HEK293 (cell line): ENCODE measurements around the gene RHD.

Experiments
- CTCF ChIA-PET: fragments of 350-600 bp; formaldehyde crosslinking; extraction: SDS; loops from one replicate; lab custom pipeline; 2021; ENCODE audit warnings: antibody characterized with exemption; lab: Yijun Ruan, JAX
- POLR2A ChIA-PET: fragments of 300-600 bp; formaldehyde crosslinking; extraction: SDS; loops from one replicate; lab custom pipeline; 2020; ENCODE audit warnings: antibody characterized with exemption, inconsistent platforms; lab: Yijun Ruan, JAX
- H3K27ac ChIP-seq: fragments of 200-500 bp; sonication (Bioruptor generic); 2 replicates; pipeline ENCODE4 v1.5.1; 2014; ENCODE audit warnings: low read depth, low read length, control low read depth, inconsistent platforms; ENCODE audit errors: extremely low read depth
- H3K36me3 ChIP-seq, 2 experiments: fragments of 200-500 bp in 1 of 2; sonication (Bioruptor generic) in 1 of 2; 1 replicate in 1 of 2; 2 replicates in 1 of 2; pipeline ENCODE4 v1.5.1; 2014 to 2017; ENCODE audit warnings: inconsistent platforms in 2 of 2, low read length in 2 of 2; ENCODE audit not compliant: control insufficient read depth in 2 of 2, insufficient read depth in 1 of 2
- H3K4me1 ChIP-seq: fragments of 200-500 bp; sonication (Bioruptor generic); 2 replicates; pipeline ENCODE4 v1.5.1; 2014; ENCODE audit warnings: mild to moderate bottlenecking, low read length, inconsistent platforms; ENCODE audit not compliant: control insufficient read depth, insufficient read depth
- H3K4me3 ChIP-seq: 2 replicates; pipeline ENCODE4 v1.5.1; 2011; ENCODE audit warnings: low read depth, mild to moderate bottlenecking, control low read depth, low read length, moderate library complexity
- H3K9me3 ChIP-seq: fragments of 200-500 bp; sonication (Bioruptor generic); 2 replicates; pipeline ENCODE4 v1.5.1; 2014; ENCODE audit warnings: low read depth, low read length, inconsistent platforms; ENCODE audit not compliant: control insufficient read depth, insufficient read depth
- GFI1B ChIP-seq: fragments of 450-650 bp; formaldehyde crosslinking; IDR thresholded peaks from 2 replicates; pipeline ENCODE4 v1.5.1; 2016; ENCODE audit warnings: missing biosample characterization, missing genetic modification characterization
- GLIS1 ChIP-seq: fragments of 450-650 bp; formaldehyde crosslinking; IDR thresholded peaks from 2 replicates; pipeline ENCODE4 v1.5.1; 2016; ENCODE audit warnings: missing biosample characterization, missing genetic modification characterization
- KLF9 ChIP-seq: fragments of 450-650 bp; formaldehyde crosslinking; IDR thresholded peaks from 2 replicates; pipeline ENCODE4 v1.5.1; 2016; ENCODE audit warnings: missing biosample characterization, missing genetic modification characterization, low read depth
- OSR2 ChIP-seq: fragments of 450-650 bp; formaldehyde crosslinking; IDR thresholded peaks from 2 replicates; pipeline ENCODE4 v1.5.1; 2016; ENCODE audit warnings: missing biosample characterization, missing genetic modification characterization
- SETDB1 ChIP-seq: IDR thresholded peaks from one replicate; pipeline ENCODE4 v1.6.1; 2017; ENCODE audit warnings: mild to moderate bottlenecking, low read length, moderate library complexity, mixed read lengths; ENCODE audit not compliant: insufficient read length
- ZNF324 ChIP-seq: fragments of 450-650 bp; formaldehyde crosslinking; IDR thresholded peaks from 2 replicates; pipeline ENCODE4 v1.5.1; 2016; ENCODE audit warnings: missing biosample characterization, missing genetic modification characterization
- ZNF335 ChIP-seq: fragments of 450-650 bp; formaldehyde crosslinking; conservative IDR thresholded peaks from 2 replicates; pipeline ENCODE4 v1.5.1; 2016; ENCODE audit warnings: missing biosample characterization, missing genetic modification characterization
- ZNF404 ChIP-seq: fragments of 450-650 bp; formaldehyde crosslinking; IDR thresholded peaks from 2 replicates; pipeline ENCODE4 v1.5.1; 2017; ENCODE audit warnings: missing biosample characterization, missing genetic modification characterization
- ZNF501 ChIP-seq: fragments of 450-650 bp; formaldehyde crosslinking; IDR thresholded peaks from 2 replicates; pipeline ENCODE4 v1.5.1; 2016; ENCODE audit warnings: missing biosample characterization, missing genetic modification characterization
- ZNF707 ChIP-seq: fragments of 450-650 bp; formaldehyde crosslinking; IDR thresholded peaks from 2 replicates; pipeline ENCODE4 v1.5.1; 2016; ENCODE audit warnings: missing biosample characterization, missing genetic modification characterization
- ZXDB ChIP-seq: fragments of 450-650 bp; formaldehyde crosslinking; IDR thresholded peaks from 2 replicates; pipeline ENCODE4 v1.5.1; 2016; ENCODE audit warnings: missing biosample characterization, missing genetic modification characterization
- TF ChIP-seq, protein P1 (sequence below): fragments of 450-650 bp; formaldehyde crosslinking; IDR thresholded peaks from 2 replicates; pipeline ENCODE4 v1.5.1; 2017; ENCODE audit warnings: missing biosample characterization, mild to moderate bottlenecking, missing genetic modification characterization, moderate library complexity
- TF ChIP-seq, protein P2 (sequence below): fragments of 450-650 bp; formaldehyde crosslinking; IDR thresholded peaks from 2 replicates; pipeline ENCODE4 v1.5.1; 2016; ENCODE audit warnings: missing biosample characterization, missing genetic modification characterization
- TF ChIP-seq, protein P3 (sequence below): fragments of 450-650 bp; formaldehyde crosslinking; IDR thresholded peaks from 2 replicates; pipeline ENCODE4 v1.5.1; 2016; ENCODE audit warnings: missing biosample characterization, missing genetic modification characterization

Gene RHD

DNA sequence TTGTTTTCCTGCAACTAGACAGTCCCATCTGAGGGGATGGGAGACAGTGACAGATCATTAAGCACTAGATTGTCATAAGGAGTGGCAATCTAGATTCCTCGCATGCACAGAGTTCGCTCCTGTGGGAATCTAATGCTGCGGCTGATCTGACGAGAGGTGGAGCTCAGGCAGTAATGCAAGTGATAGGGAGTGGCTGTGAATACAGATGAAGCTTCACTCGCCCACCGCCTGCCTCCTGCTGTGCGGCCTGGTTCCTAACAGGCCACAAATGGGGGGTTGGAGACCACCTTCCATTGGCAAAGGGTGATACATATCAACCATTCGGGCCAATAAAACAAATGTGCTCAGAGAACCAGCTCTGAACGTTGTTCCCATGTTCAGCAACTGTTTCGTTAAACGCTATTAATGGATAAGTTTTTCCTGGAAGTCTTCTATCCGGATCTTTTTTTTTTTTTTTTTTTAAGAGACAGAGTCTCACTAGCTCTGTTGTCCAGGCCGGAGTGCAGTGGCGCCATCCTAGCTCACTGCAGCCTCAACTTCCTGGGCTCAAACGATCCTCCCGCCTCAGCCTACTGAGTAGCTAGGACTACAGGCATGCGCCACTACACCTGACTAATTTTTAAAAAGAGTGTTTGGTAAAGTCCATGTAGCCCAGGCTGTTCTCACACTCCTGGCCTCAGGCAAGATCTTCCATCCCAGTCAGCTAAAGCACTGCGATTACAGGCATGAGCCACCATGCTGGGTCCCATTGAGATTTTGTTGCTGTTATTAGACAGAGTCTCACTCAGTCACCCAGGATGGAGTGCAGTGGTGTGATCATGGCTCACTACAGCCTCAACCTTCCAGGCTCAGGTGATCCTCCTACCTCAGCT lies 16.4 kb upstream of the RHD start:
- Histone ChIP-seq H3K4me3 (no peak overlapping the region), H3K4me1 (no peaks in the 10 kb centered on the region), H3K27ac (no peak overlapping the region), H3K36me3 (no peaks in the 10 kb centered on the region), H3K9me3 (no peaks in the 10 kb centered on the region)
- TF ChIP-seq, protein P1, sequence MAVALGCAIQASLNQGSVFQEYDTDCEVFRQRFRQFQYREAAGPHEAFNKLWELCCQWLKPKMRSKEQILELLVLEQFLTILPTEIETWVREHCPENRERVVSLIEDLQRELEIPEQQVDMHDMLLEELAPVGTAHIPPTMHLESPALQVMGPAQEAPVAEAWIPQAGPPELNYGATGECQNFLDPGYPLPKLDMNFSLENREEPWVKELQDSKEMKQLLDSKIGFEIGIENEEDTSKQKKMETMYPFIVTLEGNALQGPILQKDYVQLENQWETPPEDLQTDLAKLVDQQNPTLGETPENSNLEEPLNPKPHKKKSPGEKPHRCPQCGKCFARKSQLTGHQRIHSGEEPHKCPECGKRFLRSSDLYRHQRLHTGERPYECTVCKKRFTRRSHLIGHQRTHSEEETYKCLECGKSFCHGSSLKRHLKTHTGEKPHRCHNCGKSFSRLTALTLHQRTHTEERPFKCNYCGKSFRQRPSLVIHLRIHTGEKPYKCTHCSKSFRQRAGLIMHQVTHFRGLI (tag by site-specific recombination): no peak
- TF ChIP-seq KLF9 (tag by site-specific recombination) (no peak), ZNF404 (tag by site-specific recombination) (no peak), ZNF324 (tag by site-specific recombination) (no peak), ZNF707 (tag by site-specific recombination) (no peak)
- TF ChIP-seq, protein P2, sequence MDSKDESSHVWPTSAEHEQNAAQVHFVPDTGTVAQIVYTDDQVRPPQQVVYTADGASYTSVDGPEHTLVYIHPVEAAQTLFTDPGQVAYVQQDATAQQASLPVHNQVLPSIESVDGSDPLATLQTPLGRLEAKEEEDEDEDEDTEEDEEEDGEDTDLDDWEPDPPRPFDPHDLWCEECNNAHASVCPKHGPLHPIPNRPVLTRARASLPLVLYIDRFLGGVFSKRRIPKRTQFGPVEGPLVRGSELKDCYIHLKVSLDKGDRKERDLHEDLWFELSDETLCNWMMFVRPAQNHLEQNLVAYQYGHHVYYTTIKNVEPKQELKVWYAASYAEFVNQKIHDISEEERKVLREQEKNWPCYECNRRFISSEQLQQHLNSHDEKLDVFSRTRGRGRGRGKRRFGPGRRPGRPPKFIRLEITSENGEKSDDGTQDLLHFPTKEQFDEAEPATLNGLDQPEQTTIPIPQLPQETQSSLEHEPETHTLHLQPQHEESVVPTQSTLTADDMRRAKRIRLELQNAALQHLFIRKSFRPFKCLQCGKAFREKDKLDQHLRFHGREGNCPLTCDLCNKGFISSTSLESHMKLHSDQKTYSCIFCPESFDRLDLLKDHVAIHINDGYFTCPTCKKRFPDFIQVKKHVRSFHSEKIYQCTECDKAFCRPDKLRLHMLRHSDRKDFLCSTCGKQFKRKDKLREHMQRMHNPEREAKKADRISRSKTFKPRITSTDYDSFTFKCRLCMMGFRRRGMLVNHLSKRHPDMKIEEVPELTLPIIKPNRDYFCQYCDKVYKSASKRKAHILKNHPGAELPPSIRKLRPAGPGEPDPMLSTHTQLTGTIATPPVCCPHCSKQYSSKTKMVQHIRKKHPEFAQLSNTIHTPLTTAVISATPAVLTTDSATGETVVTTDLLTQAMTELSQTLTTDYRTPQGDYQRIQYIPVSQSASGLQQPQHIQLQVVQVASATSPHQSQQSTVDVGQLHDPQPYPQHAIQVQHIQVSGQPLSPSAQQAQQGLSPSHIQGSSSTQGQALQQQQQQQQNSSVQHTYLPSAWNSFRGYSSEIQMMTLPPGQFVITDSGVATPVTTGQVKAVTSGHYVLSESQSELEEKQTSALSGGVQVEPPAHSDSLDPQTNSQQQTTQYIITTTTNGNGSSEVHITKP: no peak
- POLR2A ChIA-PET: interaction anchor here (0.6 to 3.3 kb wide), 3 partner anchors 8 to 38 kb away, joined by 3 to 21 read pairs (median 5); partner anchors contain the start of gene RSRP1
- CTCF ChIA-PET: no interaction called here

DNA sequence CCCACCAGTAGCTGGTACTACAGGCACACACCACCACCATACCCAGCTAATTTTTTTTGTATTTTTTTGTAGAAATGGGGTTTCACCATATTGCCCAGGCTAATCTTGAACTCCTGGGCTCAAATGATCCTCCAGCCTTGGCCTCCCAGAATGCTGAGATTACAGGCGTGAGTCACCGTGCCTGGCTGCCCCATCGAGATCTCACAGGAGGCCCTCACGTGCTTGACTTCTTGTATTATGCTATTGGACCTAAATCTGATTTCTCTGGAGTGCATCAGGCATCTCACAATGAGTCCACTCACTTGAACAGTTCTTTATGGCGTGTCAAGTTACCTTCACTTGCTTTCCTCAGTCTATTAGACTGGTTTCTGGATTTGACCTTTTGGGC lies 15.7 kb upstream of the RHD start:
- Histone ChIP-seq H3K4me3 (no peak overlapping the region), H3K27ac (no peak overlapping the region), H3K9me3 (no peaks in the 10 kb centered on the region), H3K36me3 (no peaks in the 10 kb centered on the region), H3K4me1 (no peaks in the 10 kb centered on the region)
- POLR2A ChIA-PET: interaction anchor here (3.3 kb wide), 1 partner anchor 9 kb away, joined by 21 read pairs; the partner anchor contains the start of gene RSRP1
- TF ChIP-seq GLIS1 (tag by site-specific recombination) (peak; percentile 52; the same call in 1 of the 2 replicates), OSR2 (tag by site-specific recombination) (0 out of 2 replicates have a peak, but pooled peaks have one; percentile 27), GFI1B (tag by site-specific recombination) (peak; percentile 25; the same call in 1 of the 2 replicates), ZNF335 (no peak), ZNF501 (no peak), ZXDB (tag by site-specific recombination) (no peak), SETDB1 (peak; percentile 33)
- TF ChIP-seq, protein P3, sequence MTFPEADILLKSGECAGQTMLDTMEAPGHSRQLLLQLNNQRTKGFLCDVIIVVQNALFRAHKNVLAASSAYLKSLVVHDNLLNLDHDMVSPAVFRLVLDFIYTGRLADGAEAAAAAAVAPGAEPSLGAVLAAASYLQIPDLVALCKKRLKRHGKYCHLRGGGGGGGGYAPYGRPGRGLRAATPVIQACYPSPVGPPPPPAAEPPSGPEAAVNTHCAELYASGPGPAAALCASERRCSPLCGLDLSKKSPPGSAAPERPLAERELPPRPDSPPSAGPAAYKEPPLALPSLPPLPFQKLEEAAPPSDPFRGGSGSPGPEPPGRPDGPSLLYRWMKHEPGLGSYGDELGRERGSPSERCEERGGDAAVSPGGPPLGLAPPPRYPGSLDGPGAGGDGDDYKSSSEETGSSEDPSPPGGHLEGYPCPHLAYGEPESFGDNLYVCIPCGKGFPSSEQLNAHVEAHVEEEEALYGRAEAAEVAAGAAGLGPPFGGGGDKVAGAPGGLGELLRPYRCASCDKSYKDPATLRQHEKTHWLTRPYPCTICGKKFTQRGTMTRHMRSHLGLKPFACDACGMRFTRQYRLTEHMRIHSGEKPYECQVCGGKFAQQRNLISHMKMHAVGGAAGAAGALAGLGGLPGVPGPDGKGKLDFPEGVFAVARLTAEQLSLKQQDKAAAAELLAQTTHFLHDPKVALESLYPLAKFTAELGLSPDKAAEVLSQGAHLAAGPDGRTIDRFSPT (tag by site-specific recombination): peak; percentile 45; the same call in 1 of the 2 replicates
- CTCF ChIA-PET: no interaction called here
